ENCODE results near the gene BPIFB3.
"Not testable (repeated sequence)": the region's sequence is repeated elsewhere in the genome, so short reads cannot be mapped to it uniquely, and the experiment has no call there.

BPIFB3 gene

GRCh38 chr20:33043731-33044181 lies 9.9 kb upstream of the BPIFB3 start:
- Histone ChIP-seq H3K9me3 (ENCODE audit: severe bottlenecking) (peaks cover 2% of the 10 kb centered on the region), H3K36me3 (ENCODE audit: low read depth) (no peaks in the 10 kb centered on the region)
- ATAC-seq (ENCODE audit: low read depth) = no peak

GRCh38 chr20:33045129-33045721 lies 8.5 kb upstream of the BPIFB3 start:
- DNase-seq (ENCODE audit: low spot score); H3K27ac ChIP-seq (ENCODE audit: poor library complexity, severe bottlenecking); H3K9me3 ChIP-seq (ENCODE audit: severe bottlenecking); H3K4me1 ChIP-seq (ENCODE audit: insufficient read depth, poor library complexity, severe bottlenecking); ATAC-seq (ENCODE audit: low read depth); H3K4me3 ChIP-seq (ENCODE audit: severe bottlenecking); H3K27me3 ChIP-seq (ENCODE audit: insufficient read depth, poor library complexity, severe bottlenecking); H3K36me3 ChIP-seq (ENCODE audit: low read depth): not testable (repeated sequence)

More at GRCh38 chr20:33043731-33044181, 9.9 kb upstream of the BPIFB3 start:
- Histone ChIP-seq H3K27me3 (ENCODE audit: insufficient read depth, poor library complexity, severe bottlenecking) (peaks cover 3% of the 10 kb centered on the region), H3K27ac (ENCODE audit: poor library complexity, severe bottlenecking) (no peak overlapping the region), H3K4me3 (ENCODE audit: severe bottlenecking) (no peak overlapping the region), H3K4me1 (ENCODE audit: insufficient read depth, poor library complexity, severe bottlenecking) (no peaks in the 10 kb centered on the region)
- TF ChIP-seq CTCF (IDR thresholded peaks at IDR 0.05; ENCODE audit: poor library complexity, severe bottlenecking) = no peak
- DNase-seq (ENCODE audit: low spot score) = no peak

- TF ChIP-seq CTCF (IDR thresholded peaks at IDR 0.05; ENCODE audit: poor library complexity, severe bottlenecking) = no peak
- ATAC-seq (ENCODE audit: low read depth) (no peak), DNase-seq (ENCODE audit: low spot score) (no peak)
- Histone ChIP-seq H3K9me3 (ENCODE audit: severe bottlenecking) (peaks cover 2% of the 10 kb centered on the region), H3K27me3 (ENCODE audit: insufficient read depth, poor library complexity, severe bottlenecking) (no peaks in the 10 kb centered on the region), H3K36me3 (ENCODE audit: low read depth) (no peaks in the 10 kb centered on the region), H3K4me1 (ENCODE audit: insufficient read depth, poor library complexity, severe bottlenecking) (no peaks in the 10 kb centered on the region), H3K4me3 (ENCODE audit: severe bottlenecking) (no peak overlapping the region), H3K27ac (ENCODE audit: poor library complexity, severe bottlenecking) (no peak overlapping the region)
These were observed 7.3 kb upstream of the BPIFB3 start for GRCh38 chr20:33046412-33046811.

- no peaks in the 10 kb centered on the region for H3K4me1 ChIP-seq (ENCODE audit: insufficient read depth, poor library complexity, severe bottlenecking)
- ATAC-seq (ENCODE audit: low read depth) = no peak
These were observed 2.4 kb upstream of the BPIFB3 start for GRCh38 chr20:33051333-33051732.

GRCh38 chr20:33054381-33054780 lies 678 bp downstream of the BPIFB3 start:
- DNase-seq (ENCODE audit: low spot score) (no peak), ATAC-seq (ENCODE audit: low read depth) (no peak)
- Histone ChIP-seq H3K27ac (ENCODE audit: poor library complexity, severe bottlenecking) (no peak overlapping the region), H3K4me1 (ENCODE audit: insufficient read depth, poor library complexity, severe bottlenecking) (no peaks in the 10 kb centered on the region), H3K9me3 (ENCODE audit: severe bottlenecking) (no peaks in the 10 kb centered on the region), H3K4me3 (ENCODE audit: severe bottlenecking) (no peak overlapping the region), H3K27me3 (ENCODE audit: insufficient read depth, poor library complexity, severe bottlenecking) (no peaks in the 10 kb centered on the region), H3K36me3 (ENCODE audit: low read depth) (no peaks in the 10 kb centered on the region)
- no peak for TF ChIP-seq CTCF (IDR thresholded peaks at IDR 0.05; ENCODE audit: poor library complexity, severe bottlenecking)

More at GRCh38 chr20:33051333-33051732, 2.4 kb upstream of the BPIFB3 start:
- Histone ChIP-seq H3K27ac (ENCODE audit: poor library complexity, severe bottlenecking) (no peak overlapping the region), H3K9me3 (ENCODE audit: severe bottlenecking) (no peaks in the 10 kb centered on the region), H3K36me3 (ENCODE audit: low read depth) (no peaks in the 10 kb centered on the region), H3K4me3 (ENCODE audit: severe bottlenecking) (no peak overlapping the region), H3K27me3 (ENCODE audit: insufficient read depth, poor library complexity, severe bottlenecking) (no peaks in the 10 kb centered on the region)
- TF ChIP-seq CTCF (IDR thresholded peaks at IDR 0.05; ENCODE audit: poor library complexity, severe bottlenecking) = no peak
- no peak for DNase-seq (ENCODE audit: low spot score)
